ENCODE measurements around the gene PDZRN3.

GRCh38 chr3:73419942-73420341 is 204.8 kb downstream of the PDZRN3 start:
- TF ChIP-seq CTCF (IDR thresholded peaks at IDR 0.05) (no peak), POLR2A (IDR thresholded peaks at IDR 0.05) (no peak)

Data from heart left ventricle (tissue), 13 donors.